ENCODE results near the gene MROH9.

DNA sequence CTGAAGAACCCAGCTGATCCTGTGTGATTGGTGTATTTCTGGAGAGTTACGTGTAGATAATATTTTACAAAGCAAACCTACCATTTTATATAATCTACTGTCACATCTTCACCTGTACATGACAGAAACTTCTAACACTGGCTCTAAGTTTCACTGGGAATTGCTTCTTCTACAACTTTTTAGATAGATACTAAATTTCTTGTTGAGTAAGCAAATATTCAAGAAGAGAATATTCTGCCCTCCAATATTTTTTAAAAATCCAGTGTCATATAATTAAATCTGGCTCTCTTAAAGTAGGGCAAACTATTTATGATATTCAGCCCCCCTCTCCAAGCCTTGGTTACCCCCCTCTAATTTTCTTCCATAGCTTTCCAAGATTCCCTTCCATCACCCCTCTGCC is 50.1 kb downstream of the MROH9 start:
- TF ChIP-seq, protein P1, sequence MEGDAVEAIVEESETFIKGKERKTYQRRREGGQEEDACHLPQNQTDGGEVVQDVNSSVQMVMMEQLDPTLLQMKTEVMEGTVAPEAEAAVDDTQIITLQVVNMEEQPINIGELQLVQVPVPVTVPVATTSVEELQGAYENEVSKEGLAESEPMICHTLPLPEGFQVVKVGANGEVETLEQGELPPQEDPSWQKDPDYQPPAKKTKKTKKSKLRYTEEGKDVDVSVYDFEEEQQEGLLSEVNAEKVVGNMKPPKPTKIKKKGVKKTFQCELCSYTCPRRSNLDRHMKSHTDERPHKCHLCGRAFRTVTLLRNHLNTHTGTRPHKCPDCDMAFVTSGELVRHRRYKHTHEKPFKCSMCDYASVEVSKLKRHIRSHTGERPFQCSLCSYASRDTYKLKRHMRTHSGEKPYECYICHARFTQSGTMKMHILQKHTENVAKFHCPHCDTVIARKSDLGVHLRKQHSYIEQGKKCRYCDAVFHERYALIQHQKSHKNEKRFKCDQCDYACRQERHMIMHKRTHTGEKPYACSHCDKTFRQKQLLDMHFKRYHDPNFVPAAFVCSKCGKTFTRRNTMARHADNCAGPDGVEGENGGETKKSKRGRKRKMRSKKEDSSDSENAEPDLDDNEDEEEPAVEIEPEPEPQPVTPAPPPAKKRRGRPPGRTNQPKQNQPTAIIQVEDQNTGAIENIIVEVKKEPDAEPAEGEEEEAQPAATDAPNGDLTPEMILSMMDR (optimal IDR thresholded peaks at IDR 0.05 in 1 of 3, IDR thresholded peaks at IDR 0.05 in 1 of 3, conservative IDR thresholded peaks at IDR 0.05 in 1 of 3; ENCODE audit: extremely low read depth in 1 of 3, insufficient read depth in 2 of 3, low read length in 3 of 3), result no peak
- TF ChIP-seq EZH2 (IDR thresholded peaks at IDR 0.05; ENCODE audit: low read length), result no peak
